Tibial nerve (tissue), 4 donors: ENCODE measurements around the gene TAS1R2. TPM values are rescaled to one million over a fixed set of nuclear protein-coding genes. Genes with fewer than 3 reads are reported as not detected.

Source experiments
- DNase-seq, 2 donors: peaks; one replicate each; pipeline ENCODE4 v3.0.0-alpha.2; 2019; ENCODE audit warnings: low spot score in 2 of 2
- H3K27ac ChIP-seq, 4 donors: fragments of 200-600 bp; sonication (generic) in 3 of 4; one replicate each; pipeline ENCODE4 v1.5.1; 2017 to 2019; ENCODE audit warnings: mild to moderate bottlenecking in 1 of 4
- H3K27me3 ChIP-seq, 2 donors: fragments of 200-600 bp; sonication (generic) in 1 of 2; one replicate each; pipeline versions ENCODE4 v1.5.1 to v1.6.0; 2017 to 2019
- H3K36me3 ChIP-seq, 3 donors: fragments of 200-600 bp; sonication (generic); one replicate each; pipeline ENCODE4 v1.5.1; 2018 to 2019
- H3K4me1 ChIP-seq, 4 donors: fragments of 200-600 bp; sonication (generic) in 3 of 4; one replicate each; pipeline ENCODE4 v1.5.1; 2017 to 2019
- H3K4me3 ChIP-seq, 4 donors: fragments of 200-600 bp; sonication (generic) in 3 of 4; one replicate each; pipeline ENCODE4 v1.5.1; 2017 to 2019; ENCODE audit warnings: mild to moderate bottlenecking in 1 of 4, moderate library complexity in 1 of 4
- H3K9me3 ChIP-seq, 4 donors: fragments of 200-600 bp; sonication (generic) in 3 of 4; one replicate each; pipeline ENCODE4 v1.5.1; 2017 to 2019
- EP300 ChIP-seq, 2 donors: sonication (generic); formaldehyde crosslinking; IDR thresholded peaks; one replicate each; pipeline ENCODE4 v1.6.1; 2017; ENCODE audit warnings: antibody characterized with exemption in 2 of 2, mild to moderate bottlenecking in 1 of 2
- POLR2A ChIP-seq, 2 donors: fragments of 450-650 bp; IDR thresholded peaks; one replicate each; pipeline ENCODE4 v1.6.1; 2017; ENCODE audit warnings: antibody characterized with exemption in 2 of 2, mild to moderate bottlenecking in 2 of 2, moderate library complexity in 2 of 2
- WGBS, 2 donors: methylation state at CpG; one replicate each; pipeline ENCODE4 v1.1.5; 2018; 5-methylcytosine and 5-hydroxymethylcytosine counted together
- total RNA-seq, 4 donors: library from RNA; depleted of rRNA; stranded (reverse); fragments of >200 nt; gene quantifications; one replicate each; pipeline ENCODE4 v1.1.0, GENCODE V29; 2016
- TF ChIP-seq, protein P1 (sequence below), 5 experiments: fragments of 200-600 bp in 3 of 5; fragments of 450-650 bp in 2 of 5; sonication (generic) in 3 of 5; IDR thresholded peaks; one replicate each; pipeline ENCODE4 v1.5.1; 2016 to 2019; ENCODE audit warnings: antibody characterized with exemption in 5 of 5, mild to moderate bottlenecking in 3 of 5, moderate library complexity in 2 of 5

Gene TAS1R2
- total RNA-seq, 4 donors from 2014 or later = not detected

DNA sequence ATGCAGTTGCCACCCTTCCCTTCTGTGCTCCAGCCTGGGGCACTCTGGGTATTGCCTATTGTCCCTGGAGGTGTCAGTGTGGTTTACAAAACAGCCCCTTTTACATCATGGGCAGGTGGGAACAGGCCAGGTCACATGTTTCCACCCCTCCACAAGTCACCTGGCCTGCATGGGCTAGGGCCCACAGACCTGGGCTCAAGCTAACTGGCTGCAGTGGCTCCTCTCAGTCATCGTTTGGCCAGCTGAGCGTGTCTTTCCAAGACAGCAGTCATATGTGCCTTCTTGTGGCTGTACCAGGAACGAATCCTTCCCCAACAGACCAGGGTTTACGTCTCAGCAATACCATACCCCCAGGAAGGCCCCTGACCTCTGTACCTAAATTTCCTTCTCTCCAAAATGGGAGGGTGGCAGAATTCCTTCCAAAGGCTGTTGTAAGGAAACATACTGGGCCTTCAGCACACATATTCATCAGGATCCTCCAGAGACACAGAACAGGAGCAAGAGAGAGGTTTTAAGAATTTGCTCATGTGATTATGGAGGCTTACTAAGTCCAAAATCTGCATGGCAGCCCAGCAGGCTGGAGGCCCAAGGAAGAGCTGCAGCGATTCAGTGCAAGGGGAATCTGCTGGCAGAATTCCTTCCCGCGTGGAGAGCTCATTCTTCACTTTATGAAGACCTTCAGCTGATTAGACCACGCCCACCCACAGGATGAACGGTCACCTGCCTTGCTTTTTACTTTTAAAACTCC is 10.6 kb upstream of the TAS1R2 start:
- Histone ChIP-seq H3K4me3 (no peak overlapping the region), H3K27me3 (peaks cover 0 to 5% of the 10 kb centered on the region in 2 donors), H3K27ac (no peak overlapping the region), H3K9me3 (no peaks in the 10 kb centered on the region), H3K4me1 (peaks cover 0 to 5% (median 0%) of the 10 kb centered on the region in 4 donors), H3K36me3 (peaks cover 0 to 36% (median 0%) of the 10 kb centered on the region in 3 donors)
- TF ChIP-seq EP300 (IDR thresholded peaks at IDR 0.05) (no peak), POLR2A (IDR thresholded peaks at IDR 0.05) (no peak)
- TF ChIP-seq, protein P1, sequence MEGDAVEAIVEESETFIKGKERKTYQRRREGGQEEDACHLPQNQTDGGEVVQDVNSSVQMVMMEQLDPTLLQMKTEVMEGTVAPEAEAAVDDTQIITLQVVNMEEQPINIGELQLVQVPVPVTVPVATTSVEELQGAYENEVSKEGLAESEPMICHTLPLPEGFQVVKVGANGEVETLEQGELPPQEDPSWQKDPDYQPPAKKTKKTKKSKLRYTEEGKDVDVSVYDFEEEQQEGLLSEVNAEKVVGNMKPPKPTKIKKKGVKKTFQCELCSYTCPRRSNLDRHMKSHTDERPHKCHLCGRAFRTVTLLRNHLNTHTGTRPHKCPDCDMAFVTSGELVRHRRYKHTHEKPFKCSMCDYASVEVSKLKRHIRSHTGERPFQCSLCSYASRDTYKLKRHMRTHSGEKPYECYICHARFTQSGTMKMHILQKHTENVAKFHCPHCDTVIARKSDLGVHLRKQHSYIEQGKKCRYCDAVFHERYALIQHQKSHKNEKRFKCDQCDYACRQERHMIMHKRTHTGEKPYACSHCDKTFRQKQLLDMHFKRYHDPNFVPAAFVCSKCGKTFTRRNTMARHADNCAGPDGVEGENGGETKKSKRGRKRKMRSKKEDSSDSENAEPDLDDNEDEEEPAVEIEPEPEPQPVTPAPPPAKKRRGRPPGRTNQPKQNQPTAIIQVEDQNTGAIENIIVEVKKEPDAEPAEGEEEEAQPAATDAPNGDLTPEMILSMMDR (IDR thresholded peaks at IDR 0.05) = no peak
- WGBS, 2 donors = 79% methylated on average over 9 of the region's 9 CpGs
- no peak for DNase-seq

DNA sequence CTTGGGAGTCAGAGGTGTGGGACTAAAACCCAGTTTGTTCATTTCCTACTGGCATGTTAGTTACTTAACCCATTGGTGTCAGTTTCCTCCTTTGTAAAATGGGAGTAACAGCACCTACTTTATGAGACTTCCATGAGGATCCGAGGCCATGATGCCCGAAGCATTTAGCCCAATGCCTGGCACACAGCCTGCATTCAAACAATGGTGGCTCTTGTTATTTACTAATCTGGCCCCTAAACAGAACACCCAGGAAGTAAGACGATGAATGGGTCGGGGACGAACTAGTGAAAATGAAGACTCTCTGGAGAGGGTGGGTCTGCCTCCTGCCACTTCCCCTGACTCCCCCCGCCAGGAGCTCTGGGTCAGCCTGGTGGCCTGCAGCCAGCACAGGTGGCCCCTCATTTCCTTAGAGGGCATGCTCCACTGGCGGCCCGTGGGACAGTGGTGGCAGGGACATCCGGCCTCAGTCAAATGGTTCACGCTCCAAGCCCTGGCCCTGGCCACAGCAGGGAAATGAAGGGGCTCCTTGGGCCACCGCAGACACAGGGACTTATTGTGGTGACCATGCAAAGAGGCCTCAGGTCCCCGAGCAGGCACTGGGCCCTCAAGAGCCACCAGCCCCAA is 9.5 kb upstream of the TAS1R2 start:
- 31 to 41% methylated on average over 11 to 12 of the region's 12 CpGs for WGBS, 2 donors
- TF ChIP-seq EP300 (IDR thresholded peaks at IDR 0.05) = no peak
- TF ChIP-seq, protein P1 (IDR thresholded peaks at IDR 0.05) = no peak
- no peak for TF ChIP-seq POLR2A (IDR thresholded peaks at IDR 0.05)
- no peak overlapping the region for H3K4me3 ChIP-seq
- H3K27ac ChIP-seq = no peak overlapping the region
- DNase-seq = no peak
- H3K36me3 ChIP-seq = peaks cover 0 to 30% (median 0%) of the 10 kb centered on the region in 3 donors
- H3K27me3 ChIP-seq = peaks cover 0 to 8% of the 10 kb centered on the region in 2 donors
- H3K4me1 ChIP-seq = peaks cover 0 to 2% (median 0%) of the 10 kb centered on the region in 4 donors
- H3K9me3 ChIP-seq = no peaks in the 10 kb centered on the region

GRCh38 chr1:18868354-18868753 is 8.9 kb upstream of the TAS1R2 start:
- DNase-seq = no peak
- Histone ChIP-seq H3K27ac (no peak overlapping the region), H3K27me3 (peaks cover 0 to 8% of the 10 kb centered on the region in 2 donors), H3K4me3 (no peak overlapping the region), H3K9me3 (no peaks in the 10 kb centered on the region), H3K36me3 (peaks cover 0 to 24% (median 0%) of the 10 kb centered on the region in 3 donors), H3K4me1 (peaks cover 0 to 2% (median 0%) of the 10 kb centered on the region in 4 donors)
- TF ChIP-seq POLR2A (IDR thresholded peaks at IDR 0.05) (no peak), EP300 (IDR thresholded peaks at IDR 0.05) (no peak)
- TF ChIP-seq, protein P1 (IDR thresholded peaks at IDR 0.05) = no peak
- 55 to 68% methylated on average over 5 of the region's 5 CpGs for WGBS, 2 donors

DNA sequence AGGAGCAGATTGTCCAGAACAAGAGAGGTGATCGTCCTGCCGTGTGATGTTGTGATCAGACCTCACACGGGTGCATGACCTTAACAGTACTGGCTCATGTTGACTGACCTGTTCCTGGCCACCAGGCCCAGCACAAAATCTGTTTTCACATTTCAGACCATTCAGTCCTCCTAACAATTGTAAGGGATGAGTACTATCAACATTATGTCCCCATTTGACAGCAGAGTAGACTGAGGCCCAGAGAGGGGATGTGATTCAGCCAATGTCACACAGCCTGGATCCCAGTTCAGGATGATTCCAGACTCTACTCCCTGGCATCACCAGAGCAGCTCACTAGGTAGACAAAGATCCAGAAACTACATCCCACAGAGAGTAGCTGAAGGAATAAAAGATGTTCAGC is 7.4 kb upstream of the TAS1R2 start:
- H3K9me3 ChIP-seq = no peaks in the 10 kb centered on the region
- 85 to 92% methylated on average over 3 of the region's 3 CpGs for WGBS, 2 donors
- peaks cover 0 to 2% (median 0%) of the 10 kb centered on the region in 4 donors for H3K4me1 ChIP-seq
- H3K36me3 ChIP-seq = peaks cover 0 to 9% (median 0%) of the 10 kb centered on the region in 3 donors
- H3K4me3 ChIP-seq = no peak overlapping the region
- H3K27ac ChIP-seq = no peak overlapping the region
- TF ChIP-seq EP300 (IDR thresholded peaks at IDR 0.05) = no peak
- no peak for TF ChIP-seq POLR2A (IDR thresholded peaks at IDR 0.05)
- TF ChIP-seq, protein P1 (IDR thresholded peaks at IDR 0.05) = no peak
- H3K27me3 ChIP-seq = peaks cover 0 to 8% of the 10 kb centered on the region in 2 donors
- DNase-seq = no peak

GRCh38 chr1:18866314-18866713 is 6.9 kb upstream of the TAS1R2 start:
- TF ChIP-seq, protein P1 (IDR thresholded peaks at IDR 0.05) = no peak
- TF ChIP-seq EP300 (IDR thresholded peaks at IDR 0.05) = no peak
- TF ChIP-seq POLR2A (IDR thresholded peaks at IDR 0.05) = no peak
- H3K4me3 ChIP-seq = no peak overlapping the region
- H3K36me3 ChIP-seq = peaks cover 0 to 4% (median 0%) of the 10 kb centered on the region in 3 donors
- no peak overlapping the region for H3K27ac ChIP-seq
- WGBS, 2 donors = 78 to 83% methylated on average over 6 of the region's 6 CpGs
- H3K27me3 ChIP-seq = peaks cover 0 to 8% of the 10 kb centered on the region in 2 donors
- no peak for DNase-seq
- no peaks in the 10 kb centered on the region for H3K9me3 ChIP-seq
- peaks cover 0 to 2% (median 0%) of the 10 kb centered on the region in 4 donors for H3K4me1 ChIP-seq
